Activated CD4-positive, alpha-beta T cell treated with anti-CD3 and anti-CD28 coated beads, Interleukin-2, amount 10 ng/mL, durations not matched to agents 7 days and 5 days (primary cell): ENCODE results near the gene PRKAG2. TPM values are rescaled to one million over a fixed set of nuclear protein-coding genes. Genes with fewer than 3 reads are reported as not detected.

Experiments
- CTCF ChIA-PET: fragments of 350-600 bp; sonication (Branson Sonifier 250); formaldehyde crosslinking; loops from one replicate; lab custom pipeline; 2021; ENCODE audit warnings: antibody characterized with exemption; lab: Charles Lee
- POLR2A ChIA-PET: fragments of 350-600 bp; sonication (Branson Sonifier 250); formaldehyde crosslinking; loops from one replicate; lab custom pipeline; 2021; ENCODE audit warnings: antibody characterized with exemption; lab: Charles Lee
- DNase-seq: peaks from one replicate; pipeline ENCODE4 v3.0.0-alpha.2; 2020
- H3K27ac Mint-ChIP-seq: one replicate; pipeline ENCODE4 v1.8.0; 2021; ENCODE audit warnings: mild to moderate bottlenecking, moderate library complexity, mixed read lengths
- H3K27me3 Mint-ChIP-seq: one replicate; pipeline ENCODE4 v1.8.0; 2021; ENCODE audit warnings: mixed read lengths
- H3K36me3 Mint-ChIP-seq: one replicate; pipeline ENCODE4 v1.8.0; 2021; ENCODE audit warnings: low read depth, mixed read lengths
- H3K4me1 Mint-ChIP-seq: one replicate; pipeline ENCODE4 v1.8.0; 2021; ENCODE audit warnings: mixed read lengths
- H3K4me3 Mint-ChIP-seq: one replicate; pipeline ENCODE4 v1.8.0; 2021; ENCODE audit warnings: mild to moderate bottlenecking, moderate library complexity, mixed read lengths
- H3K9me3 Mint-ChIP-seq: one replicate; pipeline ENCODE4 v1.8.0; 2021; ENCODE audit warnings: mixed read lengths
- total RNA-seq, 2 experiments: library from RNA; stranded (reverse); gene quantifications; one replicate each; pipeline ENCODE4 v1.2.3, GENCODE V29; 2021

The PRKAG2 gene
- total RNA-seq, 2 experiments from 2014 or later, result 27.5 to 32.3 TPM

- H3K36me3 Mint-ChIP-seq, result no peaks in the 10 kb centered on the region
- H3K27ac Mint-ChIP-seq, result no peak overlapping the region
- no peak overlapping the region for H3K4me3 Mint-ChIP-seq
- H3K4me1 Mint-ChIP-seq, result no peaks in the 10 kb centered on the region
- no peaks in the 10 kb centered on the region for H3K9me3 Mint-ChIP-seq
- CTCF ChIA-PET, result no interaction called here
- POLR2A ChIA-PET, result no interaction called here
- DNase-seq, result no peak
- peaks cover 25% of the 10 kb centered on the region for H3K27me3 Mint-ChIP-seq
Measured at GRCh38 chr7:151889406-151890354, 12.8 kb upstream of the PRKAG2 start.

GRCh38 chr7:151888079-151889067 lies 11.5 kb upstream of the PRKAG2 start:
- no peak for DNase-seq
- Mint-ChIP-seq H3K4me1 (no peaks in the 10 kb centered on the region), H3K27ac (no peak overlapping the region), H3K9me3 (no peaks in the 10 kb centered on the region), H3K36me3 (no peaks in the 10 kb centered on the region), H3K4me3 (no peak overlapping the region), H3K27me3 (peaks cover 28% of the 10 kb centered on the region)
- ChIA-PET POLR2A (no interaction called here), CTCF (interaction anchor here (0.6 kb wide), 1 partner anchor 769 kb away, joined by 3 read pairs; no protein-coding TSS in a partner anchor)

- no peak overlapping the region for H3K4me3 Mint-ChIP-seq
- ChIA-PET CTCF (no interaction called here), POLR2A (no interaction called here)
- no peak for DNase-seq
- no peaks in the 10 kb centered on the region for H3K9me3 Mint-ChIP-seq
- no peak overlapping the region for H3K27ac Mint-ChIP-seq
- H3K4me1 Mint-ChIP-seq, result no peaks in the 10 kb centered on the region
- no peaks in the 10 kb centered on the region for H3K36me3 Mint-ChIP-seq
- H3K27me3 Mint-ChIP-seq, result peaks cover 35% of the 10 kb centered on the region
Measured at GRCh38 chr7:151886783-151887182, 9.9 kb upstream of the PRKAG2 start.

GRCh38 chr7:151885202-151885580 lies 8.3 kb upstream of the PRKAG2 start:
- POLR2A ChIA-PET, result no interaction called here
- no peak for DNase-seq
- Mint-ChIP-seq H3K4me3 (no peak overlapping the region), H3K9me3 (no peaks in the 10 kb centered on the region), H3K27ac (no peak overlapping the region), H3K36me3 (no peaks in the 10 kb centered on the region), H3K27me3 (peaks cover 33% of the 10 kb centered on the region), H3K4me1 (no peaks in the 10 kb centered on the region)
- CTCF ChIA-PET, result interaction anchor here (0.6 kb wide), 1 partner anchor 554 kb away, joined by 3 read pairs; no protein-coding TSS in a partner anchor

- ChIA-PET CTCF (interaction anchor here (0.6 kb wide), 1 partner anchor 553 kb away, joined by 3 read pairs; no protein-coding TSS in a partner anchor), POLR2A (no interaction called here)
- peaks cover 35% of the 10 kb centered on the region for H3K27me3 Mint-ChIP-seq
- H3K9me3 Mint-ChIP-seq, result no peaks in the 10 kb centered on the region
- DNase-seq, result no peak
- no peaks in the 10 kb centered on the region for H3K36me3 Mint-ChIP-seq
- no peaks in the 10 kb centered on the region for H3K4me1 Mint-ChIP-seq
- H3K27ac Mint-ChIP-seq, result no peak overlapping the region
- H3K4me3 Mint-ChIP-seq, result no peak overlapping the region
Measured at GRCh38 chr7:151884312-151885201, 7.6 kb upstream of the PRKAG2 start.

- no peak overlapping the region for H3K4me3 Mint-ChIP-seq
- POLR2A ChIA-PET, result no interaction called here
- CTCF ChIA-PET, result interaction anchor here (1.0 kb wide), 1 partner anchor 15 kb away, joined by 5 read pairs; no protein-coding TSS in a partner anchor
- no peak for DNase-seq
- no peaks in the 10 kb centered on the region for H3K36me3 Mint-ChIP-seq
- H3K27me3 Mint-ChIP-seq, result peaks cover 33% of the 10 kb centered on the region
- no peaks in the 10 kb centered on the region for H3K9me3 Mint-ChIP-seq
- H3K27ac Mint-ChIP-seq, result no peak overlapping the region
- H3K4me1 Mint-ChIP-seq, result no peaks in the 10 kb centered on the region
Measured at GRCh38 chr7:151883857-151884256, 6.9 kb upstream of the PRKAG2 start.

GRCh38 chr7:151882734-151883133 lies 5.8 kb upstream of the PRKAG2 start:
- Mint-ChIP-seq H3K4me3 (no peak overlapping the region), H3K4me1 (no peaks in the 10 kb centered on the region), H3K27me3 (peaks cover 38% of the 10 kb centered on the region), H3K9me3 (no peaks in the 10 kb centered on the region), H3K36me3 (no peaks in the 10 kb centered on the region), H3K27ac (no peak overlapping the region)
- ChIA-PET POLR2A (no interaction called here), CTCF (no interaction called here)
- no peak for DNase-seq

GRCh38 chr7:151880688-151881087 lies 3.8 kb upstream of the PRKAG2 start:
- DNase-seq, result no peak
- Mint-ChIP-seq H3K4me1 (peaks cover under 1% of the 10 kb centered on the region), H3K27me3 (peaks cover 31% of the 10 kb centered on the region), H3K36me3 (no peaks in the 10 kb centered on the region), H3K9me3 (no peaks in the 10 kb centered on the region), H3K27ac (no peak overlapping the region), H3K4me3 (no peak overlapping the region)
- ChIA-PET CTCF (no interaction called here), POLR2A (no interaction called here)

GRCh38 chr7:151877911-151878835 lies 1.3 kb upstream of the PRKAG2 start:
- Mint-ChIP-seq H3K4me1 (peaks cover 10% of the 10 kb centered on the region), H3K36me3 (no peaks in the 10 kb centered on the region), H3K4me3 (peak overlapping the region; percentile 51), H3K27me3 (peaks cover 21% of the 10 kb centered on the region), H3K9me3 (no peaks in the 10 kb centered on the region), H3K27ac (peak overlapping the region; percentile 41)
- ChIA-PET POLR2A (no interaction called here), CTCF (no interaction called here)
- DNase-seq, result no peak

GRCh38 chr7:151875942-151876898 lies 695 bp downstream of the PRKAG2 start:
- no peaks in the 10 kb centered on the region for H3K36me3 Mint-ChIP-seq
- H3K4me3 Mint-ChIP-seq, result peak overlapping the region; percentile 96
- ChIA-PET CTCF (no interaction called here), POLR2A (no interaction called here)
- peak overlapping the region; percentile 94 for H3K27ac Mint-ChIP-seq
- H3K27me3 Mint-ChIP-seq, result peaks cover 10% of the 10 kb centered on the region
- peak; percentile 77 for DNase-seq
- H3K4me1 Mint-ChIP-seq, result peaks cover 10% of the 10 kb centered on the region
- H3K9me3 Mint-ChIP-seq, result no peaks in the 10 kb centered on the region
